Measurements from ENCODE around the gene EHMT2. TPM values are rescaled to one million over a fixed set of nuclear protein-coding genes. Genes with fewer than 3 reads are reported as not detected.

EHMT2 gene
- total and polyA plus RNA-seq, 2 of the 13 experiments (the other 11 are each of a cell fraction or from before 2014, with no cell fraction given), result 55.2 to 69.2 TPM

GRCh38 chr6:31864818-31865204, 32.7 kb downstream of the EHMT2 start (continued):
- TF ChIP-seq ZNF234 (CRISPR knock-in tag; conservative IDR thresholded peaks at IDR 0.05), result 0 out of 2 replicates have a peak, but pooled peaks have one; percentile 46
- TF ChIP-seq ZNF225 (CRISPR knock-in tag; IDR thresholded peaks at IDR 0.05), result no peak
- no peak for TF ChIP-seq SIX4 (CRISPR knock-in tag; IDR thresholded peaks at IDR 0.05)
- no peak for TF ChIP-seq ZNF761 (CRISPR knock-in tag; conservative IDR thresholded peaks at IDR 0.05)
- TF ChIP-seq, protein P1, sequence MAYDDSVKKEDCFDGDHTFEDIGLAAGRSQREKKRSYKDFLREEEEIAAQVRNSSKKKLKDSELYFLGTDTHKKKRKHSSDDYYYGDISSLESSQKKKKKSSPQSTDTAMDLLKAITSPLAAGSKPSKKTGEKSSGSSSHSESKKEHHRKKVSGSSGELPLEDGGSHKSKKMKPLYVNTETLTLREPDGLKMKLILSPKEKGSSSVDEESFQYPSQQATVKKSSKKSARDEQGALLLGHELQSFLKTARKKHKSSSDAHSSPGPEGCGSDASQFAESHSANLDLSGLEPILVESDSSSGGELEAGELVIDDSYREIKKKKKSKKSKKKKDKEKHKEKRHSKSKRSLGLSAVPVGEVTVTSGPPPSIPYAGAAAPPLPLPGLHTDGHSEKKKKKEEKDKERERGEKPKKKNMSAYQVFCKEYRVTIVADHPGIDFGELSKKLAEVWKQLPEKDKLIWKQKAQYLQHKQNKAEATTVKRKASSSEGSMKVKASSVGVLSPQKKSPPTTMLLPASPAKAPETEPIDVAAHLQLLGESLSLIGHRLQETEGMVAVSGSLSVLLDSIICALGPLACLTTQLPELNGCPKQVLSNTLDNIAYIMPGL (CRISPR knock-in tag; IDR thresholded peaks at IDR 0.05; ENCODE audit: borderline replicate concordance in 1 of 2, low read depth in 1 of 2), result peak in 1 of 2 experiments; percentile 55; a peak in 1 of 4 replicates
- TF ChIP-seq ZBTB2 (CRISPR knock-in tag; IDR thresholded peaks at IDR 0.05; ENCODE audit: low read depth), result 0 out of 2 replicates have a peak, but pooled peaks have one; percentile 2
- TF ChIP-seq, protein P2, sequence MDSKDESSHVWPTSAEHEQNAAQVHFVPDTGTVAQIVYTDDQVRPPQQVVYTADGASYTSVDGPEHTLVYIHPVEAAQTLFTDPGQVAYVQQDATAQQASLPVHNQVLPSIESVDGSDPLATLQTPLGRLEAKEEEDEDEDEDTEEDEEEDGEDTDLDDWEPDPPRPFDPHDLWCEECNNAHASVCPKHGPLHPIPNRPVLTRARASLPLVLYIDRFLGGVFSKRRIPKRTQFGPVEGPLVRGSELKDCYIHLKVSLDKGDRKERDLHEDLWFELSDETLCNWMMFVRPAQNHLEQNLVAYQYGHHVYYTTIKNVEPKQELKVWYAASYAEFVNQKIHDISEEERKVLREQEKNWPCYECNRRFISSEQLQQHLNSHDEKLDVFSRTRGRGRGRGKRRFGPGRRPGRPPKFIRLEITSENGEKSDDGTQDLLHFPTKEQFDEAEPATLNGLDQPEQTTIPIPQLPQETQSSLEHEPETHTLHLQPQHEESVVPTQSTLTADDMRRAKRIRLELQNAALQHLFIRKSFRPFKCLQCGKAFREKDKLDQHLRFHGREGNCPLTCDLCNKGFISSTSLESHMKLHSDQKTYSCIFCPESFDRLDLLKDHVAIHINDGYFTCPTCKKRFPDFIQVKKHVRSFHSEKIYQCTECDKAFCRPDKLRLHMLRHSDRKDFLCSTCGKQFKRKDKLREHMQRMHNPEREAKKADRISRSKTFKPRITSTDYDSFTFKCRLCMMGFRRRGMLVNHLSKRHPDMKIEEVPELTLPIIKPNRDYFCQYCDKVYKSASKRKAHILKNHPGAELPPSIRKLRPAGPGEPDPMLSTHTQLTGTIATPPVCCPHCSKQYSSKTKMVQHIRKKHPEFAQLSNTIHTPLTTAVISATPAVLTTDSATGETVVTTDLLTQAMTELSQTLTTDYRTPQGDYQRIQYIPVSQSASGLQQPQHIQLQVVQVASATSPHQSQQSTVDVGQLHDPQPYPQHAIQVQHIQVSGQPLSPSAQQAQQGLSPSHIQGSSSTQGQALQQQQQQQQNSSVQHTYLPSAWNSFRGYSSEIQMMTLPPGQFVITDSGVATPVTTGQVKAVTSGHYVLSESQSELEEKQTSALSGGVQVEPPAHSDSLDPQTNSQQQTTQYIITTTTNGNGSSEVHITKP (CRISPR knock-in tag; IDR thresholded peaks at IDR 0.05; ENCODE audit: low read depth), result no peak
- 0 out of 2 replicates have a peak, but pooled peaks have one; percentile 12 for TF ChIP-seq ZNF564 (CRISPR knock-in tag; IDR thresholded peaks at IDR 0.05)
- 0 out of 2 replicates have a peak, but pooled peaks have one; percentile 32 for TF ChIP-seq STAT6 (CRISPR knock-in tag; IDR thresholded peaks at IDR 0.05; ENCODE audit: borderline replicate concordance)
- TF ChIP-seq RAD21 (CRISPR knock-in tag; IDR thresholded peaks at IDR 0.05), result no peak
- TF ChIP-seq ZNF580 (CRISPR knock-in tag; IDR thresholded peaks at IDR 0.05; ENCODE audit: borderline replicate concordance, low read depth), result no peak
- 0 out of 2 replicates have a peak, but pooled peaks have one; percentile 27 for TF ChIP-seq ZNF512B (CRISPR knock-in tag; IDR thresholded peaks at IDR 0.05; ENCODE audit: borderline replicate concordance)
- TF ChIP-seq PHF21A (CRISPR knock-in tag; IDR thresholded peaks at IDR 0.05), result no peak
- TF ChIP-seq, protein P3, sequence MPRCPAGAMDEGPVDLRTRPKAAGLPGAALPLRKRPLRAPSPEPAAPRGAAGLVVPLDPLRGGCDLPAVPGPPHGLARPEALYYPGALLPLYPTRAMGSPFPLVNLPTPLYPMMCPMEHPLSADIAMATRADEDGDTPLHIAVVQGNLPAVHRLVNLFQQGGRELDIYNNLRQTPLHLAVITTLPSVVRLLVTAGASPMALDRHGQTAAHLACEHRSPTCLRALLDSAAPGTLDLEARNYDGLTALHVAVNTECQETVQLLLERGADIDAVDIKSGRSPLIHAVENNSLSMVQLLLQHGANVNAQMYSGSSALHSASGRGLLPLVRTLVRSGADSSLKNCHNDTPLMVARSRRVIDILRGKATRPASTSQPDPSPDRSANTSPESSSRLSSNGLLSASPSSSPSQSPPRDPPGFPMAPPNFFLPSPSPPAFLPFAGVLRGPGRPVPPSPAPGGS (CRISPR knock-in tag; IDR thresholded peaks at IDR 0.05), result no peak

All from HepG2 (cell line).